Measurements from ENCODE around the gene CCNDBP1. TPM values are rescaled to one million over a fixed set of nuclear protein-coding genes. Genes with fewer than 3 reads are reported as not detected.
"Not testable (repeated sequence)": the region's sequence is repeated elsewhere in the genome, so short reads cannot be mapped to it uniquely, and the experiment has no call there.

Gene CCNDBP1
- total RNA-seq, 2 experiments from 2014 or later, result 92.3 to 103 TPM

DNA sequence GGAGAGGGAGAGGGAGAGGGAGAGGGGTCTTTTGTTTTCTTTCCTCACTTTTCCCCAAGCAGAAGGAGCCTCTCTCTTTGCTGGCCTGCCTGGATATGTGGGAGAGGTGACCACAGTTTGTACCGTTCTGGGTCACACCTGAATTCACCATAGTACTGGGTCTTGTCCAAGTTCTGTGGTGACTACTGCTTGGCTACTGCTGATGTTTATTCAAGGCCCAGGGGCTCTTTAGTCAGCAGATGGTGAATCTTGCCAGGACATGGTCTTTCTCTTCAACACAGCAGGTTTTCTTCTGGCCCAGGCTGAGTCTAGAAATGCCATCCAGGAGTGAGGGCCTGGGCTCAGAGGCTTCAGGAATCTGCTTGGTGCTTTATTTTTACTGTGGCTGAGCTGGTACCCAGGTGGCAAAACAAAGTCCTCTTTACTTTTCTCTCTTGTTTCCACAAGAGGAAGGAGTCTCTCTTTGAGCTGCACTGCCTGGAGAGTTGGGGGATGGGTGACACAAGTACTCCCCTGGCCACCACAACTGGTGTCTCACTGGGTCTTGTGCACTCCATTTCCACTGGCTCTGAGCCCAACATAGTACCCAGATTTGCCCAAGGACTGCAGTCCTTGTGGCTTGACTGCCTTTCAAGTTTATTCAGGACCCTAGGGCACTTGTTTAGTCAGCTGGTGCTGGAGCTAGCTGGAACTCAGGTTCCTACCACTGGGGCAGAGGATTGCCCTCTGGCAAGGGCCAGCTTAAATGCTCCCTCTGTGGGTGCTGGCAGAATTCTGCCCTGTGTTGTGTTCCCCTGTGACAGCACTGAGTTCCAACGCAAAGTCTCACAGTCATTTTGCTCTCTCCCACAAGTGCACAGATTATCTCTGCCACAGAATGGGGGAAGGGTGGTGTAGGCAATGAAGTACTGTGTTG lies 16.8 kb upstream of the CCNDBP1 start:
- H3K27me3 Mint-ChIP-seq, result no peaks in the 10 kb centered on the region
- no peak overlapping the region for H3K27ac Mint-ChIP-seq
- H3K27me3 ChIP-seq (ENCODE audit: control insufficient read depth in 1 of 2, insufficient read depth in 2 of 2, low read length in 2 of 2), result no peaks in the 10 kb centered on the region
- ATAC-seq (ENCODE audit: poor library complexity), result no peak
- no peaks in the 10 kb centered on the region for H3K4me1 ChIP-seq (ENCODE audit: insufficient read depth, low read length)
- ChIA-PET POLR2A (no interaction called here), CTCF (no interaction called here)
- H3K4me3 Mint-ChIP-seq, result no peak overlapping the region
- TF ChIP-seq, protein P1, sequence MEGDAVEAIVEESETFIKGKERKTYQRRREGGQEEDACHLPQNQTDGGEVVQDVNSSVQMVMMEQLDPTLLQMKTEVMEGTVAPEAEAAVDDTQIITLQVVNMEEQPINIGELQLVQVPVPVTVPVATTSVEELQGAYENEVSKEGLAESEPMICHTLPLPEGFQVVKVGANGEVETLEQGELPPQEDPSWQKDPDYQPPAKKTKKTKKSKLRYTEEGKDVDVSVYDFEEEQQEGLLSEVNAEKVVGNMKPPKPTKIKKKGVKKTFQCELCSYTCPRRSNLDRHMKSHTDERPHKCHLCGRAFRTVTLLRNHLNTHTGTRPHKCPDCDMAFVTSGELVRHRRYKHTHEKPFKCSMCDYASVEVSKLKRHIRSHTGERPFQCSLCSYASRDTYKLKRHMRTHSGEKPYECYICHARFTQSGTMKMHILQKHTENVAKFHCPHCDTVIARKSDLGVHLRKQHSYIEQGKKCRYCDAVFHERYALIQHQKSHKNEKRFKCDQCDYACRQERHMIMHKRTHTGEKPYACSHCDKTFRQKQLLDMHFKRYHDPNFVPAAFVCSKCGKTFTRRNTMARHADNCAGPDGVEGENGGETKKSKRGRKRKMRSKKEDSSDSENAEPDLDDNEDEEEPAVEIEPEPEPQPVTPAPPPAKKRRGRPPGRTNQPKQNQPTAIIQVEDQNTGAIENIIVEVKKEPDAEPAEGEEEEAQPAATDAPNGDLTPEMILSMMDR (IDR thresholded peaks at IDR 0.05), result no peak
- no peaks in the 10 kb centered on the region for H3K4me1 Mint-ChIP-seq (ENCODE audit: low read depth)
- H3K9me3 ChIP-seq (ENCODE audit: control insufficient read depth in 1 of 2, insufficient read depth in 1 of 2, low read length in 2 of 2), result peaks cover 0 to 8% of the 10 kb centered on the region in 2 experiments
- intact Hi-C loops (cut with DNase I, micrococcal nuclease), result no loop called here
- no peak overlapping the region for H3K4me3 ChIP-seq (ENCODE audit: low read length)
- no peak overlapping the region for H3K27ac ChIP-seq (ENCODE audit: low read depth in 1 of 2, low read length in 2 of 2)
- H3K36me3 Mint-ChIP-seq (ENCODE audit: low read depth), result peaks cover 68% of the 10 kb centered on the region
- peaks cover 3% of the 10 kb centered on the region for H3K9me3 Mint-ChIP-seq
- H3K36me3 ChIP-seq (ENCODE audit: insufficient read depth, low read length), result peaks cover 31% of the 10 kb centered on the region
- no peak for DNase-seq

DNA sequence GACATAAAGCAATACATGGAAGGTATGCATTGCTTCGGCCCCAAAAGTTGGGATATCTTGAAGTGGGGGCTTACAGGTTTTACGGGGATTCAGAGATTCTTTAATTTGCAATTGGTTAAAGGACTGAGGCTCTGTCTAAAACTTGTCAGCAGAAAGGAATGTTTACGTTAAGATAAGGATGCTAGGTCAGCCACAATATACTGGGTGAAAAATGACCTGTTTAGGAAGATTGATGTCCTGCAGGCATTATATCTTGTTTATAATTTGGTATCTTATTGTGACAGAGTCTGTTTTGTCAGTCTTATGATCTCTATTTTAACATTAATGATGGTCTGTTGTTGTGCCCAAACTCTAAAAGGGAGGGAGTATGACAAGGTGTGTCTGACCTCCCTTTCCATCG lies 15.3 kb upstream of the CCNDBP1 start:
- Histone ChIP-seq H3K36me3 (ENCODE audit: insufficient read depth, low read length) (peaks cover 24% of the 10 kb centered on the region), H3K4me1 (ENCODE audit: insufficient read depth, low read length) (no peaks in the 10 kb centered on the region), H3K27me3 (ENCODE audit: control insufficient read depth in 1 of 2, insufficient read depth in 2 of 2, low read length in 2 of 2) (no peaks in the 10 kb centered on the region), H3K4me3 (ENCODE audit: low read length) (no peak overlapping the region), H3K27ac (ENCODE audit: low read depth in 1 of 2, low read length in 2 of 2) (no peak overlapping the region), H3K9me3 (ENCODE audit: control insufficient read depth in 1 of 2, insufficient read depth in 1 of 2, low read length in 2 of 2) (peaks cover 0 to 8% of the 10 kb centered on the region in 2 experiments)
- ChIA-PET POLR2A (no interaction called here), CTCF (no interaction called here)
- H3K9me3 Mint-ChIP-seq, result peaks cover 3% of the 10 kb centered on the region
- H3K27ac Mint-ChIP-seq, result no peak overlapping the region
- TF ChIP-seq, protein P1 (IDR thresholded peaks at IDR 0.05), result no peak
- no peaks in the 10 kb centered on the region for H3K4me1 Mint-ChIP-seq (ENCODE audit: low read depth)
- no peak overlapping the region for H3K4me3 Mint-ChIP-seq
- intact Hi-C loops (cut with DNase I, micrococcal nuclease), result no loop called here
- DNase-seq (no peak), ATAC-seq (ENCODE audit: poor library complexity) (no peak)
- no peaks in the 10 kb centered on the region for H3K27me3 Mint-ChIP-seq
- H3K36me3 Mint-ChIP-seq (ENCODE audit: low read depth), result peaks cover 67% of the 10 kb centered on the region

DNA sequence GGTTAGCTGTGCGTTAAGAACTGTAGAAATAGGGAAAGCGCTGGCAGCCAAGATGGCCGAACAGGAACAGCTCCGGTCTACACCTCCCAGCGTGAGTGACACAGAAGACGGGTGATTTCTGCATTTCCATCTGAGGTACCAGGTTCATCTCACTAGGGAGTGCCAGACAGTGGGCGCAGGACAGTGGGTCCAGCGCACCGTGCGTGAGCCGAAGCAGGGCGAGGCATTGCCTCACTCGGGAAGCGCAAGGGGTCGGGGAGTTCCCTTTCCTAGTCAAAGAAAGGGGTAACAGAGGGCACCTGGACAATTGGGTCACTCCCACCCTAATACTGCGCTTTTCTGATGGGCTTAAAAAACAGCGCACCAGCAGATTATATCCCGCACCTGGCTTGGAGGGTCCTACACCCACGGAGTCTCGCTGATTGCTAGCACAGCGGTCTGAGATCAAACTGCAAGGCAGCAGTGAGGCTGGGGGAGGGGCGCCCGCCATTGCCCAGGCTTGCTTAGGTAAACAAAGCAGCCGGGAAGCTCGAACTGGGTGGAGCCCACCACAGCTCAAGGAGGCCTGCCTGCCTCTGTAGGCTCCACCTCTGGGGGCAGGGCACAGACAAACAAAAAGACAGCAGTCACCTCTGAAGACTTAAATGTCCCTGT lies 9.4 kb upstream of the CCNDBP1 start:
- H3K4me1 ChIP-seq (ENCODE audit: insufficient read depth, low read length); ATAC-seq (ENCODE audit: poor library complexity); H3K27me3 Mint-ChIP-seq; CTCF ChIA-PET; H3K27me3 ChIP-seq (ENCODE audit: control insufficient read depth in 1 of 2, insufficient read depth in 2 of 2, low read length in 2 of 2); H3K4me3 ChIP-seq (ENCODE audit: low read length); H3K27ac ChIP-seq (ENCODE audit: low read depth in 1 of 2, low read length in 2 of 2); H3K9me3 Mint-ChIP-seq; H3K27ac Mint-ChIP-seq; H3K4me1 Mint-ChIP-seq (ENCODE audit: low read depth); H3K4me3 Mint-ChIP-seq; intact Hi-C loops (cut with DNase I, micrococcal nuclease); DNase-seq; H3K9me3 ChIP-seq (ENCODE audit: control insufficient read depth in 1 of 2, insufficient read depth in 1 of 2, low read length in 2 of 2): not testable (repeated sequence)
- POLR2A ChIA-PET, result interaction anchor here (1.3 kb wide), 1 partner anchor 11 kb away, joined by 3 read pairs; no protein-coding TSS in a partner anchor
- H3K36me3 ChIP-seq (ENCODE audit: insufficient read depth, low read length), result peaks cover 20% of the 10 kb centered on the region
- peaks cover 63% of the 10 kb centered on the region for H3K36me3 Mint-ChIP-seq (ENCODE audit: low read depth)

DNA sequence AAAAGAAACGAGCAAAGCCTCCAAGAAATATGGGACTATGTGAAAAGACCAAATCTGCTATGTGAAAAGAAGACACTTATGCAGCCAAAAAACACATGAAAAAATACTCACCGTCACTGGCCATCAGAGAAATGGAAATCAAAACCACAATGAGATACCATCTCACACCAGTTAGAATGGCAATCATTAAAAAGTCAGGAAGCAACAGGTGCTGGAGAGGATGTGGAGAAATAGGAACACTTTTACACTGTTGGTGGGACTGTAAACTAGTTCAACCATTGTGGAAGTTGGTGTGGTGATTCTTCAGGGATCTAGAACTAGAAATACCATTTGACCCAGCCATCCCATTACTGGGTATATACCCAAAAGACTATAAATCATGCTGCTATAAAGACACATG lies 8.1 kb upstream of the CCNDBP1 start:
- CTCF ChIA-PET; H3K9me3 Mint-ChIP-seq; intact Hi-C loops (cut with DNase I, micrococcal nuclease); ATAC-seq (ENCODE audit: poor library complexity); H3K4me1 ChIP-seq (ENCODE audit: insufficient read depth, low read length); DNase-seq; H3K27me3 ChIP-seq (ENCODE audit: control insufficient read depth in 1 of 2, insufficient read depth in 2 of 2, low read length in 2 of 2); H3K27ac ChIP-seq (ENCODE audit: low read depth in 1 of 2, low read length in 2 of 2); H3K27ac Mint-ChIP-seq; H3K4me3 Mint-ChIP-seq; H3K9me3 ChIP-seq (ENCODE audit: control insufficient read depth in 1 of 2, insufficient read depth in 1 of 2, low read length in 2 of 2); H3K4me1 Mint-ChIP-seq (ENCODE audit: low read depth); H3K27me3 Mint-ChIP-seq; H3K4me3 ChIP-seq (ENCODE audit: low read length); POLR2A ChIA-PET: not testable (repeated sequence)
- H3K36me3 ChIP-seq (ENCODE audit: insufficient read depth, low read length), result peaks cover 18% of the 10 kb centered on the region
- peaks cover 53% of the 10 kb centered on the region for H3K36me3 Mint-ChIP-seq (ENCODE audit: low read depth)
